Hepatic stellate cell (primary cell): ENCODE results near the gene GPR33.
A peak's percentile ranks its signal among the peaks of the same experiment; 100 is the strongest.
"Not testable (repeated sequence)": the region's sequence is repeated elsewhere in the genome, so short reads cannot be mapped to it uniquely, and the experiment has no call there.

Source experiments
- DNase-seq: peaks from one replicate; pipeline ENCODE4 v3.0.0; 2011; ENCODE audit warnings: low spot score

Gene GPR33, protein sequence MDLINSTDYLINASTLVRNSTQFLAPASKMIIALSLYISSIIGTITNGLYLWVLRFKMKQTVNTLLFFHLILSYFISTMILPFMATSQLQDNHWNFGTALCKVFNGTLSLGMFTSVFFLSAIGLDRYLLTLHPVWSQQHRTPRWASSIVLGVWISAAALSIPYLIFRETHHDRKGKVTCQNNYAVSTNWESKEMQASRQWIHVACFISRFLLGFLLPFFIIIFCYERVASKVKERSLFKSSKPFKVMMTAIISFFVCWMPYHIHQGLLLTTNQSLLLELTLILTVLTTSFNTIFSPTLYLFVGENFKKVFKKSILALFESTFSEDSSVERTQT

GRCh38 chr14:31487886-31488285, at the start of gene GPR33:
Gene GPR33, minus strand, starts transcription at chr14:31488039. Its CDS starts 4,074 bp downstream, at chr14:31483965.
- no peak for DNase-seq

DNA sequence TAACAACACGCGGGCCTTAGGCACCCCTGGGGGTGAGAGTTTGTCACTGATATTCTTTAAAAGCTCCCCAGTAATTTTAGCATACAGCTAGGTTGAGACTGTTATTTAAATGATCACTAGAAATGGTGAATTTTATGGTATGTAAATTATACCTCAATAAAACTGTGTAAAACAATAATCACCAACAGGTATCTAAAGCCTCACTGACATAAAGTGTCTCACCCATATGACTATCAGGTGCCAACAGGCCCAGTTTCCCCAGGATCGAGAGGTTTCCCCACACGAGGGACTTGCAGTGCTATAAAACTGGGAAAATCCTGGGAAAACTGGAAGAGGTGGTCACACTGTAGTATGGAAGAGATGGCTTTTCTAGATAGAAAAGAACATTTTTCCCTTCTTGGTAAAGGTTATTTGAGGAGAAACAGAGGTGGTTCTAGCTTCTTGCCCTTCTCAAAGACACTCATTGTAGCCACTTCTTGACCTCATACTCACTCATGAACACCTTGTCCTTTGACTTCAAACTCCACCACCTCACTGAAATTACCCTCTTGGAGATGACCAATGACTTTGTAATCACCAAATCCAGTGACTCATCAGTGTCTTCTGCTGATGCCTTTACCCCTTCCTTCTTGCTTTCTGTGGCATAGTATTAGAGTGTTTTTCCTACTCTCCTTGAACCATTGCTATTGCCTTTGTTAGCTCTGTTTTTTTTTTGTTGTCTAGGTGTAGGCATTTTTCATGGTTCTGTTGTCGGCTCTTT, 48.5 kb upstream of the GPR33 start:
- DNase-seq: no peak

- DNase-seq: no peak
Measured at GRCh38 chr14:31530136-31530535, 42.3 kb upstream of the GPR33 start.

DNA sequence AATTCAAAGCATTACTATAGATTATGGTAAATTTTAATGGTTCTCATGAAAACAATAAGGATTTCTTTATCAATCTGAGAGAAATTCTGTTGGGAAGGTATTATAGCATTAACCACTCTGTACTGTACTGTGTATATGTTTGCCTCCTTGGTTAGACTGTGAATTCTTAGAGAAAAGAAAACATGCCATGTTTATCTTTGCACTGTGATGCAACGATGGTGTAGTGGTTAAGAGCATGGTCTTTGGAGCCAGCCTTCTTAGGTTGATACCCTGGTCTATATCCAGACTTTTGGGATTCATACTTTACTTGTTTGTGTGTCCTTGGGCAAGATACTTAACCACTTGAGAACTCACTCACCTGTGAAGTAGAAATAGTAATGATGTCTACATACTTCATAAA, 41.2 kb upstream of the GPR33 start:
- DNase-seq: no peak

DNA sequence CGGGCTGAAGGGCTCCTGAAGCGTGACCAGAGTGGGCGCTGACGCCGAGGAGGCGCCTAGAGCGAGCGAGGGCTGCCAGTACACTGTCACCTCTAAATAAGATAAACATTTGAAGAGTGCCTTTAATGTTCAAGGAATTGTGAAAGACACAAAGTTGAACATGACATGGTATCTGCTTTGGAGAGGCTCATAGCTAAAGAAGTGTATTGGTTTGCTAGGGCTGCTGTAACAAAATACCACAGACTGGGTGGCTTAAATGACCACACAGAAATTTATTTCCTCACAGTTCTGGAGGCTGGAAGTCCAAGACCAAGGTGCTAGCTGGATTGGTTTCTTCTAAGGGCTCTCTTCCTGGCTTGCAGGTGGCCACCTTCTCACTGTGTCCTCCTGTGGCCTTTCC, 39.7 kb upstream of the GPR33 start:
- no peak for DNase-seq

DNA sequence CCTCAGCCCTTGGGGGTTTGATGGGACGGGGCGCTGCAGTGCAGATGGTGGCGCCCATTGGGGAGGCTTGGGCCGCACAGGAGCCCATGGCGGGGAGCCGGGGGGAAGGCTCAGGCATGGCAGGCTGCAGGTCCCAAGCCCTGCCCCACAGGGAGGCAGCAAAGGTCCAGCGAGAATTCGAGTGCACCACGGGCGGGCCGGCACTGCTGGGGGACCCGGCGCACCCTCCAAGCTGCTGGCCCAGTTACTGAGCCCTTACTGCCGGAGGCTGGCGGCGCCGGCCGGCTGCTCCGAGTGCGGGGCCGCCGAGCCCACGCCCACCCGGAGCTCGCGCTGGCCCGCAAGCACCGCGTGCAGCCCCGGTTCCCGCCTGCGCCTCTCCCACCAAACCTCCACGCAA, 39.2 kb upstream of the GPR33 start:
- no peak for DNase-seq

- DNase-seq: no peak
Measured at GRCh38 chr14:31510855-31511254, 23.0 kb upstream of the GPR33 start.

DNA sequence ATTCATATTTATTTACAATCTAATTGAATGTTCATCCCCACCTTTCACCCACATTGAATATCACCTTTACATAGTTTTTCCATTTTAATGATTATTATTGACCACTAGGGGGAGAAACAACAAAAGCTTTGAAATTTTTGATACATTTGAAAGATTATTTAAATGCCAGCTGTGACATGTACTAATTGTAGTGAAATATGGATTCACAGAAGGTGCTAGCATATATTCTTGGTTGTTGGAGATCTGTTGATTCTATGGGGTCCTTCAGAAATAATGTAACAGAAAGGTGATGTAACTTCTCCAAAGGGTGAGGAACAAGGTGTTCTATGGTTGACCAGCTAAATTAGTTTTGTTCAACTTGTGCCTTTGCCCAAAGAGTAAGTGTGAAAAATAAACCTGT, 22.4 kb upstream of the GPR33 start:
- no peak for DNase-seq

DNA sequence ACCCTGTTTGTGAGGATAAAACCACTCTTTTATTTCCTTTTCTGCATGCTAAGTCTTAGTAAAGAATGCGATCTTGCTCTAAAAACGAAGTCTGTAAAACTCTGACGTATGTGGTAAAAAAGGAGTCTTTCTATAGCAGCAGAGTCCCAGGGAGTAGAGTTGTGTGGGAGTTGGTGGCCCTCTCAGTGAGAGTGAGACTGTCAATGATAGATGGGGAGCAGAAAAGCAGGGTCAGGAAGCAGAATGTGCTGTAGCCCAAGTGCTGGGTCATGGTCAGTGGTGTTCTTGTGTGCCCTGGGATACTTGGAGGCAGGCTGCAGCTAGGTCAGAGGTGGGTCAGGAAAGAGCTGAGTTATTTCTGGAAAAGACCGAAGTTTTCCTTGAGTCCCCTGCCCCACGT, 20.3 kb upstream of the GPR33 start:
- DNase-seq: no peak

DNA sequence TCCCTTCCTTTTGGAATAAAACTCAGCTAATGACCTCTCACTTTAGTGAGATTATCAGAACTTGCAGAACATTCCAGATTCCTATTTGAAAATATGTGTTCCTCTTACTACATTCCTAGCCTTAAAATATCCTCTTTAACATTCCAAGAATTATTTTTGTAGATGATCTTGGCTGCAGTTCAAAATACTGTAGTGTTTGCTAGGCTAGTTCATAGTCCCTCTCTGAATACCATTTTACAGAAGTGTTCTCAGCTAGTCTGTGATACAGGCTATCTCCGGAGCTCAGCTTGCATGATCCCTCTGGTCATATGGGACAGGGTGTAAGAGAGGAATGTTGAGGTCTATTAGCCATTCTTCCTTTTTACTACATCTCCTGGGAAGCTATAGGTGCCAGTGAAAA, 17.6 kb upstream of the GPR33 start:
- DNase-seq: peak; percentile 41

GRCh38 chr14:31501870-31502269, 14.0 kb upstream of the GPR33 start:
- no peak for DNase-seq

DNA sequence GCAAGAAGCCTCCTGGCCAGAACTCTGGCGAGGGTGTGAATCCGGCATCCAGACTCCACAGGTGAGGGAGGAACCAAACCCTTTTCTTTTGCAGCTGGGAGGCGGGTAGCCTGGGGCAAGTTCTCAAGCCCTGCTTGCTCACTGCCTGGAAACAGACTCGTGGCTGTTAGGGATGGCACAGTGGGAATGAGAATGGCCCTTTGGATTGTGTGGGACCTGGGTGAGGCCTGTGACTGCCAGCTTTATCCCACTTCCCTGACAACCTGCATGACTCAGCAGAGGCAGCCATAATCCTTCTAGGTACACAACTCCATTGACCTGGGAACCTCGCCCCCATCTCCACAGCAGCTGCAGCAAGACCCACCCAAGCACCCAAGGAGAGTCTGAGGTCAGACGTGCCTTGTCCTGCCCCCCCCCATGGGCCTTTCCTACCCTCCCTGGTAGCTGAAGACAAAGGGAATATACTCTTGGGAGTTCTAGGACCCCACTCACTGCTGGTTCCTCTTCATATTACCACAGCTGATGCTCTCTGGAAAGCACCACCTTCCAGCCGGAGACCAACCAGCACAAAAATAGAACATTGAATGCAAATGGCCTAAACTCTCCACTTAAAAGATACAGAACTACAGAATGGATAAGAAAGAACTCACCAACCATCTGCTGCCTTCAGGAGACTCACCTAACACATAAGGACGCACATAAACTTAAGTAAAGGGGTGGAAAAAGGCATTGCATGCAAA, 5.1 kb upstream of the GPR33 start:
- no peak for DNase-seq

- no peak for DNase-seq
Measured at GRCh38 chr14:31489691-31490090, 1.9 kb upstream of the GPR33 start.

- DNase-seq: no peak
Measured at GRCh38 chr14:31486764-31487163, 1.1 kb downstream of the GPR33 start.

- DNase-seq: no peak
Measured at GRCh38 chr14:31484754-31485153, 3.1 kb downstream of the GPR33 start.

DNA sequence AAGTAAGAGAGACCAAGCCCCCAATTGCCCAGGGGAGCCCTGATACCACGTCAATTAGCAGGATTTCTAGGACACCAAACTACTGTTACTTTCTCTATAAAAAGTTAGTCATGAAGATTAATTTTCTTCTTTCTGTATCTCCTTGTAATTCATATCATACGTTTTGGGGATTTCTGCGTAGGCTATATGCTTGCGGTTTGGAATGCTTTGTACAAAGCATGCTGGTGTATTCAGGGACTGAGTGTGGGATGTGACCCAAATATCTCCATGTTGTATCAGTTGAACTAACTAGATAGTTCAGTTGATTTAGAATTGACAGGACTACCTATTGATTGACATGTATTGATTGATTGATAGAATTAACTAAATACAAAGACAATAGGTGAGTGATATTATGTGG, 7.7 kb downstream of the GPR33 start:
- DNase-seq: no peak

GRCh38 chr14:31479027-31479426, 8.8 kb downstream of the GPR33 start:
- DNase-seq: no peak

- no peak for DNase-seq
Measured at GRCh38 chr14:31477248-31477647, 10.6 kb downstream of the GPR33 start.

- no peak for DNase-seq
Measured at GRCh38 chr14:31476131-31476866, 11.5 kb downstream of the GPR33 start.

DNA sequence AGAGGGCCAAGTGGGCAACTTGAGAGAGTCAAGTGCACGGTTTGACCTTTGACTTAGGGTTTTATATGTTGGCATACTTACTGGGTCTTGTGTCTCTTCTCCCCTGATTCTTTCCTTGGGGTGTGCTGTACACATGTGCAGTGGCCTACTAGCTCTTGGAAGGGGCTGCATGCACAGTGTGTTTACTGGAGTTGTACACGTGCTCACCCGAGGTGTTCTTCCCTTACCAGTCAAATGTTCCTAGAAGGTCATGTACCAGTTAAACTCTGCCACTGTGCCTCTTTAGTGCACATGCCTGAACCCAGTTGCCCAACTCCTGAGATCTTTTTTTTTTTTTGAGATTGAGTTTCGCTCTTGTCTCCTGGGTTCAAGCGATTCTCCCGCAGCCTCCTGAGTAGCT, 21.3 kb downstream of the GPR33 start:
- no peak for DNase-seq

DNA sequence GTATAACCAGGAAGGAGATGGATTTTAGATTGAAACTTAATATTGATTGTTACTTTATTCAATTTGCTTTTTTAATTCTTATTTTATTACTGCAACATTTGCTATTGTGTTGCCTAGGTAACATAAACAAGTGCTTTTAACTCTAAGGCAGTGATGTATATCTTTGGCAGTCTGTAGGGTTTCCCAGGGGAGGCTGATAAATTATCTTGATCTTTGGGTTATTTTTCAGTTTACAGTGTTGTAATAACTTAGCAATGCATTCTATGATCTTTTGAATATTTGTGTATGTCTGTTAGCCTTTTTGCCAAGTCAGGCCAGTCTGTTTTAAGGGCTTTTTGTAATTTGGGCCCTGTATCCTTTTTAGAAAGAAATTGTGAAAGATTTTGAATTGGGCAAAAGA, 22.7 kb downstream of the GPR33 start:
- peak; percentile 48 for DNase-seq

DNA sequence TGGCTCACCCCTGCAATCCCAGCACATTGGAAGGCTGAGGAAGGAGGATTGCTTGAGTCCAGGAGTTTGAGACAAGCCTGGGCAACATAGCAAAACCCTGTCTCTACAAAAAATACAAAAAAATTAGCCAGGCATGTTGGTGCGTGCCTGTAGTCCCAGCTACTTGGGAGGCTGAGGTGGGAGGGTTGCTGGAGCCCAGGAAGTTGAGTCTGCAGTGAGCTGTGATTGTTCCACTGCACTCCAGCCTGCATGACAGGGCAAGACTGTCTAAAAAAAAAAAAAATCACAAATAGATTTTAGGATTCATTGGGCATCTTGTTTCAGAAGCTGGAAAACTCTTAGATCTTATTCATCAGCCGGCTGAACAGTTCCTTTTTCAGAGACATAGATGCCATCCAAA, 25.4 kb downstream of the GPR33 start:
- not testable (repeated sequence) for DNase-seq
